GM21360 (cell line): ENCODE measurements around the gene CA4.
"Not testable (repeated sequence)": the region's sequence is repeated elsewhere in the genome, so short reads cannot be mapped to it uniquely, and the experiment has no call there.

Source experiments
- ATAC-seq: cut with Tn5 transposase; IDR thresholded peaks from one replicate; pipeline ENCODE4 v1.9.1; 2021; ENCODE audit warnings: mild to moderate bottlenecking, moderate library complexity; ENCODE audit not compliant: unreplicated experiment

CA4 gene

DNA sequence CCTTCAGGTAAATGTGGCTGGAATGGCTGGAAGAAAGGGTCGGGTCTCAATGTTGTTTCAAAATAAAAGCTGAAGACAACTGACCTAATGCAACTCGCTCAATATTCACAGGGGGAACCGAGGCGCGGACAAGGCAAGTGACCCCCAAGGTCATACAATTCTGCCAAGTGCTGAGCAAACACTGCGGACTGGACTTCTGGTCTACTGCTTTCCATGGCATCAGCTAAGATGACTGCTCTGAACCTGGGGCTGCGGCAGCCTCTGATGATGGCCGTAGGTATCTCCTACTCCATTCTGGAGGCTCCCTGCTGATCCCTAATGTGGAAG lies 21.9 kb downstream of the CA4 start:
- ATAC-seq: no peak

- ATAC-seq: no peak
Observed at GRCh38 chr17:60173304-60173819, 23.6 kb downstream of the CA4 start.

DNA sequence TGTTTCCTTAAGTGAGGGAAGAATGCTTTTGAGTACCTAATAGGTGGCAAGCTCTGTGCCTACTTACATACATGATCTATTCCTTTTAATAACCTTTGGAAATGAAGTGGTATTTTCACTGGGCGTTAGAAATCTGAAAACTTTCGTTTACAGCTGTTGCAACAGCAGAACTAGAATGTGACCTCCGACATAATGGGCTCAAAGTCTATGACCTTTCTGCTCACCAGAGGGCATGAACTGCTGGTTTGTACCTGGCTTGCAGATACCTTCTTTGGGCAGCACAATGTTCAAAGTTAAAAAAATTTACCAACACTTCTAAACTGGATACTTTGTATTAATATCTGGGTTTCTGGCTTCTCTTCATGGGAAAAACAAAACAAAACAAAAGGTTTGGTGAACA lies 24.3 kb downstream of the CA4 start:
- no peak for ATAC-seq

GRCh38 chr17:60174767-60175166 lies 25.0 kb downstream of the CA4 start:
- ATAC-seq: not testable (repeated sequence)

DNA sequence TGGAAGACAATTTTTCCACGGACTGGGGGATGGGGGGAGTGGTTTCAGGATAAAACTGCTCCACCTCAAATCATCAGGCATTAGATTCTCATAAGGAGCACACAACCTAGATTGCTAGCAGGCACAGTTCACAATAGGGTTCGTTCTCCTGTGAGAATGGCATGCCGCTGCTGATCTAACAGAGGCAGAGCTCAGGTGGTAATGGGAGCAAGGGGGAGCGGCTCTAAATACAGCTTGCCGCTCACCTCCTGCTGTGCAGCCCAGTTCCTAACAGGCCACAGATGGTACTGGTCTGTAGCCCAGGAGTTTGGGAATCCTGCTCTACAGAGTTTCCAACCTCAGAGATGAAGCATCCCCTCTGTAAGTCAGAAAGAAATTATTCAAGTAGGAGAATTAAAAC lies 27.0 kb downstream of the CA4 start:
- ATAC-seq: not testable (repeated sequence)

- ATAC-seq: not testable (repeated sequence)
Observed at GRCh38 chr17:60178180-60178579, 28.4 kb downstream of the CA4 start.

DNA sequence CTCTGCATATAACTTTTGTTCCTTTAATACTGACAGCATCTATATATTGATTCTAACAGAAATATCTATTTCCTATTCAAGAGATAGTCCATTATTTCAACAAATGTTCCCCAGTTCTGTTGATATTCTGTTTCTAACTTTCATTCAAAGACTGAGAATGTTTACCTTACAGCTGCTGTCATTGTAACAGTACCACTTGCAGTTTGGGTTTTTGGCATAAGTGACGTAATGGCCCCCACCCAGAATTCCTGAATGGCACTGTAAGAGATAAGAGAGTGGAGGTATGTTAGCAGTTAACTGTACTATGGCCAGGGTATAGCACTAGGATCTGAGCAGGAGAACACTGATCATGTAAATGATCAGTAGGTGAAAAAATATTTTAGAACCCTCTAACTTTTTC lies 30.6 kb downstream of the CA4 start:
- not testable (repeated sequence) for ATAC-seq

- not testable (repeated sequence) for ATAC-seq
Observed at GRCh38 chr17:60186372-60186771, 36.6 kb downstream of the CA4 start.

GRCh38 chr17:60186846-60187745 lies 37.3 kb downstream of the CA4 start:
- ATAC-seq: not testable (repeated sequence)

- ATAC-seq: no peak
Observed at GRCh38 chr17:60188759-60189158, 39.0 kb downstream of the CA4 start.

DNA sequence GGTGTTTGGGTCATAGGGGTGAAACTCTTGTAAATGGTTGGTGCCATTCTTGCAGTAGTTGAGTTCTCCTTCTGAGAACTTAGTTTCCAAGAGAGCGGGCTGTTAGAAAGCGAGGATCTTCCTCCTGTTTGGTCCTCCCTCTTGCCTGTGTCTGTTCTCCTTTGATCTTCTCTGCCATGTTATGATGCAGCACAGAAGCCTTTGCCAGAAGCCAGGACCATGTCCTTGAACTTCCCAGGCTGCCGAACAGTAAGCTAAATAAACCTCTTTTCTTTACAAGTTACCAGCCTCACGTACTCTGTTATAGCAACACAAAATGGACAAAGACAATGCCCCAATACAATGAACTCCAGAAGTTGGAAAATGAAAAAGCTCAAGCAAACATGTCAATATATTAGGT lies 40.3 kb downstream of the CA4 start:
- not testable (repeated sequence) for ATAC-seq

DNA sequence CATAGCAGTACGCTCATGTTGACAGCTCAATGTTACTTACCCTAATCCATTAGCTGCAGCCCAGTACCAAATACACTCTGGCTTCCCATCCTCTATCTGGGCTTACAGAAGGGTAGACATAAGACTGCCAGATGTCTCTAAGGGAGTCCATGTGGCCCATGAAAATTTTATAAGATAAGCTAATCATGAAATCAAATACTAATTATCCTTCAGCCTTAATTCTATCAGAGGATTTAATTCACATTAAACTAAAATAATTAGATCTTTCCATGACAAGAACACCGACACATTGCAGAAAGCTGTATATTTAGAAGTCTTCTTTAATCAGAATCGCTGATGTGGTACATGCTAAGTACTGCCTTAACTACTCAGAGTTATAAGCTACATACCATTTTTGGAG lies 43.3 kb downstream of the CA4 start:
- not testable (repeated sequence) for ATAC-seq

DNA sequence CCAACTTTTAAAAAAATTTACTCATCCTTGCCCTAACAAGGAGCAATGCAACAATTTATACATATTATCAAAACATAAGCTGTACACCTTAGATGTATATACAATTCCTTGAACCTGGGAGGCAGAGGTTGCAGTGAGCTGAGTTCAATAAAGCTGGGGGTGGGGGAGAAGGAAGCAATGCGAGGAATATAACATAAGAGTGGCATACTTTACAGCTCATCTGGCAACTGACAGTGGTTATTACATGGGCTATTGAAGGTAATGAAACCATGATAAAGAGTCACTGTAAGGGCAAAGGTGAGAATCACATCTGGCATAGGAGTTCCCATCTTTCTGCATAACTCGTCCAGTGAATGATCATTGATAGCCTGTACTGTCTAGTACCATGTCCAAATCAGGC lies 43.7 kb downstream of the CA4 start:
- no peak for ATAC-seq

GRCh38 chr17:60194141-60194540 lies 44.4 kb downstream of the CA4 start:
- ATAC-seq: not testable (repeated sequence)

DNA sequence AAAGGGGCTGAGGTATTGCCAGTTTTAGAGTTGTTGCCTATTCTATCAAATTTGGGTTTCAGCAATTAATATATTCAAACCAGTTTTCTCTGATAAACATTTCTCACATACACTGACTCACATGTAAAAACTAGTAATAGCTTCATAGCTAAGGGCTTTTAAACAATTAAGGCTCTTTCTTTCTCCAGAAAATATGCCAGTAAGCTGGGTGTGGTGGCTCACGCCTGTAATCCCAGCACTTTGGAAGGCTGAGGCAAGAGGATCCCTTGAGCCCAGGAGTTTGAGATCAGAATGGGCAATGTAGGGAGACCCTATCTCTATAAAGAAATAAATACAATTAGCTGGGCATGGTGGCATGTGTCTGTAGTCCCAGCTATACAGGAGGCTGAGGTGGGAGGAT lies 48.9 kb downstream of the CA4 start:
- not testable (repeated sequence) for ATAC-seq

DNA sequence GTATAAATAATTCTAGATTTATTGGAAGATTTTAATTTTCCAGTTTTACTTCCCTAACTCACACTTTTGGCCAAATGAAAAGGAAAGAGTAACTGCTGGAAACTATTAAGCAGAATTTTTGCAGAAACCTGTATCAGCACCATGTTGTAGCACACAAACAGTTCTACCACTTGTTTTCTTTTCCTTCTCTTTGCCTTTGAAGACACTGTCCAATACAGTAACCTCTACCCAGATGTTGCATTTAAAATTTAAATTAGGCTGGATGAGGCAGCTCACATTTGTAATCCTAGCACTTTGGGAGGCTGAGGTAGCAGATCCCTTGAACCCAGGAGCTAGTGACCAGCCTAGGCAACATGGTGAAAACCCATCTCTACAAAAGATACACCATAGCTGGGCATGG lies 56.0 kb downstream of the CA4 start:
- ATAC-seq: not testable (repeated sequence)

DNA sequence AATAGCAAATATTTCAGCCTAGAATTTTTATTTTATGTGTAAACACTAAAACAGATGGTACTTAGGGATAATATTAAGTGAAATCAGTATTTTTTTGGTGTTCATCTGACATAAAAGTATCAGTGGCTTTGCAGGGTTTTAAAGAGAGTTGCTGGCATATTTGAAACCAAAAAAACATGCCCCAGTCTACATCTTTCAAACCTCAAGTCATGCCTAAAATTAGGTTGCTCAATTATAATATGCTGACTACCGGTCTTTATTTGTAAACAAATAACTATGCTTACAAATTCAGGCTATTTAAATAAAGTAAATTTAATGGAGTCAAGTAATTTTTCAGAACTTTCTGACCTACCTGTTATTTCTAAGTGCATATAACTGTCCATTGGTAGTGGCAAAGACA lies 58.5 kb downstream of the CA4 start:
- not testable (repeated sequence) for ATAC-seq
